HCT116 (cell line): ENCODE measurements around the gene CHTF18. TPM values are rescaled to one million over a fixed set of nuclear protein-coding genes. Genes with fewer than 3 reads are reported as not detected.

Experiments used
- ATAC-seq: fragments of 200-7000 bp; cut with Tn5 transposase; 2 replicates; pipeline ENCODE4 v1.9.1; 2020; ENCODE audit warnings: mild to moderate bottlenecking, moderate library complexity
- BruUV-seq: library from RNA; stranded (reverse); fragments of 400-500 nt; replicated peaks from 2 replicates; lab custom pipeline; 2021; lab: Mats Ljungman, UMichigan
- CTCF ChIA-PET: fragments of 300-600 bp; sonication (Branson Sonifier 250); formaldehyde crosslinking; loops from one replicate; lab custom pipeline; 2021; ENCODE audit warnings: antibody characterized with exemption; lab: Charles Lee
- POLR2A ChIA-PET: fragments of 300-600, 350-600 bp; sonication (Branson Sonifier 250); formaldehyde crosslinking; loops from one replicate; lab custom pipeline; 2021; ENCODE audit warnings: antibody characterized with exemption; lab: Charles Lee
- RAD21 ChIA-PET, 2 experiments: fragments of 300-600 bp; sonication (Branson Sonifier 250); formaldehyde crosslinking; loops; one replicate each; lab custom pipeline; 2023; ENCODE audit warnings: low total read pairs in 2 of 2; ENCODE audit not compliant: uncharacterized antibody in 2 of 2, unreplicated experiment in 2 of 2, low non-redundant PET in 1 of 2; lab: Charles Lee
- DNase-seq: peaks from one replicate; pipeline ENCODE4 v3.0.0-alpha.2; 2010; ENCODE audit warnings: low read depth, low spot score
- H2AFZ ChIP-seq: fragments of 200-600 bp; shearing (Covaris generic), sonication (generic); 2 replicates; pipeline ENCODE4 v1.6.1; 2017; ENCODE audit warnings: low read depth, mixed run types, mixed read lengths, antibody characterized with exemption, low read length; ENCODE audit not compliant: poor library complexity, severe bottlenecking
- H3K27ac ChIP-seq: 2 replicates; pipeline ENCODE4 v1.5.1; 2012; ENCODE audit warnings: low read depth, low read length
- H3K27me3 ChIP-seq: fragments of 200-600 bp; sonication (generic); 2 replicates; pipeline ENCODE4 v1.6.1; 2016; ENCODE audit warnings: mixed run types, low read length, mixed read lengths; ENCODE audit not compliant: insufficient read depth
- H3K36me3 ChIP-seq, 2 experiments: fragments of 200-500 bp in 1 of 2; fragments of 200-600 bp in 1 of 2; sonication (Bioruptor generic) in 1 of 2; sonication (generic) in 1 of 2; 2 replicates each; pipeline versions ENCODE4 v1.5.1 to v1.6.1; 2014 to 2016; ENCODE audit warnings: low read length in 2 of 2, inconsistent platforms in 1 of 2, mixed read lengths in 1 of 2, mixed run types in 1 of 2; ENCODE audit not compliant: insufficient read depth in 2 of 2, control insufficient read depth in 1 of 2
- H3K4me1 ChIP-seq, 2 experiments: fragments of 200-600 bp in 1 of 2; sonication (generic) in 1 of 2; 2 replicates each; pipeline versions ENCODE4 v1.5.1 to v1.6.1; 2012 to 2017; ENCODE audit warnings: low read length in 2 of 2, inconsistent platforms in 1 of 2, mild to moderate bottlenecking in 1 of 2, mixed read lengths in 1 of 2, mixed run types in 1 of 2, moderate library complexity in 1 of 2; ENCODE audit not compliant: insufficient read depth in 2 of 2, control insufficient read depth in 1 of 2
- H3K4me2 ChIP-seq: fragments of 200-600 bp; sonication (generic); 2 replicates; pipeline ENCODE4 v1.6.1; 2017; ENCODE audit warnings: mixed run types, low read length, mixed read lengths
- H3K4me3 ChIP-seq, 2 experiments: fragments of 200-600 bp in 1 of 2; sonication (generic) in 1 of 2; replicated peaks in 1 of 2; 2 replicates each; pipeline ENCODE4 v1.5.1; 2011 to 2016; ENCODE audit warnings: low read length in 2 of 2, control low read depth in 1 of 2, low read depth in 1 of 2, mild to moderate bottlenecking in 1 of 2, mixed read lengths in 1 of 2, mixed run types in 1 of 2
- H3K79me2 ChIP-seq: fragments of 200-600 bp; sonication (generic); 2 replicates; pipeline ENCODE4 v1.6.1; 2017; ENCODE audit warnings: mild to moderate bottlenecking, mixed run types, low read length, moderate library complexity, mixed read lengths; ENCODE audit not compliant: insufficient read depth
- H3K9ac ChIP-seq: fragments of 200-600 bp; sonication (generic); 2 replicates; pipeline ENCODE4 v1.6.1; 2016; ENCODE audit warnings: low read length, mixed read lengths
- H3K9me2 ChIP-seq: fragments of 200-600 bp; sonication (generic), shearing (Covaris generic); 2 replicates; pipeline ENCODE4 v1.6.1; 2017; ENCODE audit warnings: mixed run types, mild to moderate bottlenecking, moderate library complexity; ENCODE audit not compliant: insufficient read depth
- H3K9me3 ChIP-seq, 2 experiments: fragments of 200-500 bp in 1 of 2; fragments of 200-600 bp in 1 of 2; sonication (Bioruptor generic) in 1 of 2; sonication (generic) in 1 of 2; 2 replicates each; pipeline ENCODE4 v1.6.1; 2014 to 2017; ENCODE audit warnings: low read length in 2 of 2, mixed read lengths in 2 of 2, inconsistent platforms in 1 of 2, low read depth in 1 of 2, mild to moderate bottlenecking in 1 of 2, mixed run types in 1 of 2, moderate library complexity in 1 of 2; ENCODE audit not compliant: control insufficient read depth in 1 of 2, insufficient read depth in 1 of 2
- H4K20me1 ChIP-seq: fragments of 200-600 bp; sonication (generic), shearing (Covaris generic); 2 replicates; pipeline ENCODE4 v1.6.1; 2017; ENCODE audit warnings: mixed run types, mild to moderate bottlenecking, moderate library complexity; ENCODE audit not compliant: insufficient read depth
- CBX3 ChIP-seq: IDR thresholded peaks from 2 replicates; pipeline ENCODE4 v1.6.1; 2012; ENCODE audit warnings: low read depth
- CTCF ChIP-seq, 3 experiments: fragments of 200-600 bp in 1 of 3; sonication (generic) in 1 of 3; IDR thresholded peaks in 2 of 3; conservative IDR thresholded peaks in 1 of 3; 2 replicates each; pipeline ENCODE4 v1.5.1; 2012 to 2017; ENCODE audit warnings: low read depth in 2 of 3, low read length in 2 of 3, antibody characterized with exemption in 1 of 3, borderline replicate concordance in 1 of 3, control low read depth in 1 of 3, mild to moderate bottlenecking in 1 of 3, mixed read lengths in 1 of 3, mixed run types in 1 of 3, moderate library complexity in 1 of 3; ENCODE audit not compliant: insufficient read depth in 1 of 3
- EGR1 ChIP-seq: IDR thresholded peaks from 2 replicates; pipeline ENCODE4 v1.6.1; 2012; ENCODE audit warnings: low read depth
- EZH2 ChIP-seq: fragments of 200-600 bp; sonication (generic); IDR thresholded peaks from 2 replicates; pipeline ENCODE4 v1.6.1; 2017; ENCODE audit warnings: antibody characterized with exemption, mixed run types
- JUND ChIP-seq: IDR thresholded peaks from 2 replicates; pipeline ENCODE4 v1.6.1; 2012
- MAX ChIP-seq: IDR thresholded peaks from 2 replicates; pipeline ENCODE4 v1.6.1; 2012
- SIN3A ChIP-seq: IDR thresholded peaks from 2 replicates; pipeline ENCODE4 v1.6.1; 2012; ENCODE audit warnings: low read depth
- SP1 ChIP-seq: IDR thresholded peaks from 2 replicates; pipeline ENCODE4 v1.6.1; 2012; ENCODE audit warnings: low read depth
- SRF ChIP-seq: IDR thresholded peaks from 2 replicates; pipeline ENCODE4 v1.6.1; 2012; ENCODE audit warnings: low read depth
- TCF7L2 ChIP-seq: IDR thresholded peaks from 2 replicates; pipeline ENCODE4 v1.7.0; 2011; ENCODE audit warnings: borderline replicate concordance, inconsistent platforms; ENCODE audit not compliant: insufficient read depth, insufficient read length; ENCODE audit errors: extremely low read depth
- YY1 ChIP-seq: IDR thresholded peaks from 2 replicates; pipeline ENCODE4 v1.6.1; 2011; ENCODE audit warnings: low read length, low read depth, moderate library complexity, mild to moderate bottlenecking; ENCODE audit not compliant: insufficient replicate concordance; ENCODE audit errors: extremely low read depth
- ZBTB33 ChIP-seq: IDR thresholded peaks from 2 replicates; pipeline ENCODE4 v1.6.1; 2011; ENCODE audit warnings: mild to moderate bottlenecking, low read length, moderate library complexity; ENCODE audit not compliant: insufficient replicate concordance; ENCODE audit errors: extremely low read depth
- ZFX ChIP-seq: fragments of 450-650 bp; IDR thresholded peaks from 2 replicates; pipeline ENCODE4 v1.6.1; 2017
- ZNF274 ChIP-seq: fragments of 200-500 bp; sonication (Bioruptor generic); IDR thresholded peaks from 2 replicates; pipeline ENCODE4 v1.6.1; 2014; ENCODE audit warnings: mild to moderate bottlenecking, low read depth, low read length, inconsistent platforms
- intact Hi-C: fragments of 100-400 bp; cut with micrococcal nuclease; formaldehyde crosslinking; loops from 2 replicates; pipeline ENCODE4 v1.10.0; 2022
- total RNA-seq: library from RNA; stranded (reverse); gene quantifications from one replicate; pipeline ENCODE4 v1.2.1, GENCODE V29; 2021; ENCODE audit not compliant: unreplicated experiment

Gene CHTF18
- total RNA-seq, 1 experiment from 2014 or later: 145 TPM

GRCh38 chr16:827513-827912 is 39.1 kb downstream of the CHTF18 start:
- BruUV-seq: no TSS peak

More at GRCh38 chr16:827513-827912, 39.1 kb downstream of the CHTF18 start:
- H3K27ac ChIP-seq: no peak overlapping the region
- H3K27me3 ChIP-seq: no peaks in the 10 kb centered on the region
- no peaks in the 10 kb centered on the region for H3K79me2 ChIP-seq
- no peaks in the 10 kb centered on the region for H3K36me3 ChIP-seq
- no peaks in the 10 kb centered on the region for H3K4me1 ChIP-seq
- ChIA-PET CTCF (no interaction called here), POLR2A (no interaction called here), RAD21 (no interaction called here)
- intact Hi-C loops: no loop called here
- H4K20me1 ChIP-seq: no peaks in the 10 kb centered on the region
- no peak overlapping the region for H3K4me2 ChIP-seq
- TF ChIP-seq ZFX (no peak), JUND (no peak), SRF (no peak), EZH2 (no peak), EGR1 (no peak), CBX3 (no peak), TCF7L2 (no peak), ZBTB33 (no peak), SIN3A (no peak), CTCF (IDR thresholded peaks at IDR 0.05 in 2 of 3, conservative IDR thresholded peaks at IDR 0.05 in 1 of 3; ENCODE audit: borderline replicate concordance in 1 of 3, insufficient read depth in 1 of 3, low read depth in 2 of 3, low read length in 2 of 3) (no peak), MAX (no peak), ZNF274 (no peak), YY1 (no peak), SP1 (no peak)
- no peaks in the 10 kb centered on the region for H3K9me3 ChIP-seq
- H3K4me3 ChIP-seq: no peak overlapping the region
- no peak overlapping the region for H2AFZ ChIP-seq
- no peak for DNase-seq
- ATAC-seq: no peak
- no peaks in the 10 kb centered on the region for H3K9me2 ChIP-seq
- H3K9ac ChIP-seq: no peak overlapping the region
